MM.1S (cell line): ENCODE results near the gene ABCB9.

Experiments
- DNase-seq: peaks from one replicate; pipeline ENCODE4 v3.0.0-alpha.2; 2015
- H2AFZ ChIP-seq: fragments of 300-600 bp; sonication (generic); 2 replicates; pipeline ENCODE4 v1.6.0; 2016; ENCODE audit warnings: antibody characterized with exemption, low read length
- H3F3A ChIP-seq: fragments of 300-600 bp; sonication (generic); 2 replicates; pipeline ENCODE4 v1.6.1; 2016; ENCODE audit warnings: mild to moderate bottlenecking, antibody characterized with exemption, low read length, moderate library complexity, mixed read lengths; ENCODE audit not compliant: insufficient read depth
- H3K27ac ChIP-seq: fragments of 300-600 bp; sonication (generic); 2 replicates; pipeline ENCODE4 v1.5.1; 2016; ENCODE audit warnings: mild to moderate bottlenecking, low read length
- H3K27me3 ChIP-seq: fragments of 300-600 bp; sonication (generic); replicated peaks from 2 replicates; pipeline ENCODE4 v1.6.0; 2016; ENCODE audit warnings: low read length; ENCODE audit not compliant: insufficient read depth
- H3K36me3 ChIP-seq: fragments of 300-600 bp; sonication (generic); replicated peaks from 2 replicates; pipeline ENCODE4 v1.6.1; 2016; ENCODE audit warnings: mild to moderate bottlenecking, low read length, mixed read lengths; ENCODE audit not compliant: insufficient read depth
- H3K4me1 ChIP-seq: fragments of 300-600 bp; sonication (generic); 2 replicates; pipeline ENCODE4 v1.6.1; 2016; ENCODE audit warnings: low read length, mixed read lengths
- H3K4me2 ChIP-seq: fragments of 300-600 bp; sonication (generic); 2 replicates; pipeline ENCODE4 v1.6.0; 2016; ENCODE audit warnings: low read depth, low read length
- H3K4me3 ChIP-seq: fragments of 300-600 bp; sonication (generic); 2 replicates; pipeline ENCODE4 v1.5.1; 2016; ENCODE audit warnings: low read length, mixed read lengths
- H3K79me2 ChIP-seq: fragments of 300-600 bp; sonication (generic); 2 replicates; pipeline ENCODE4 v1.6.1; 2016; ENCODE audit warnings: mixed run types, low read length, mixed read lengths
- H3K9ac ChIP-seq: fragments of 300-600 bp; sonication (generic); 2 replicates; pipeline ENCODE4 v1.6.1; 2016; ENCODE audit warnings: low read length, mixed read lengths
- H3K9me2 ChIP-seq: fragments of 300-600 bp; sonication (generic); replicated peaks from 2 replicates; pipeline ENCODE4 v1.6.1; 2016; ENCODE audit warnings: mild to moderate bottlenecking, low read length, mixed read lengths; ENCODE audit not compliant: insufficient read depth
- H3K9me3 ChIP-seq: fragments of 300-600 bp; sonication (generic); replicated peaks from 2 replicates; pipeline ENCODE4 v1.6.1; 2016; ENCODE audit warnings: mild to moderate bottlenecking, low read length, mixed read lengths; ENCODE audit not compliant: insufficient read depth
- H4K20me1 ChIP-seq: fragments of 300-600 bp; sonication (generic); 2 replicates; pipeline ENCODE4 v1.6.1; 2016; ENCODE audit warnings: mild to moderate bottlenecking, low read length, moderate library complexity, mixed read lengths; ENCODE audit not compliant: insufficient read depth
- CTCF ChIP-seq: fragments of 300-600 bp; sonication (generic); IDR thresholded peaks from 2 replicates; pipeline ENCODE4 v1.5.1; 2016; ENCODE audit warnings: antibody characterized with exemption, low read length, mixed read lengths
- EZH2 ChIP-seq: fragments of 300-600 bp; sonication (generic); optimal IDR thresholded peaks from 2 replicates; pipeline ENCODE3; 2017; ENCODE audit warnings: low read depth, mild to moderate bottlenecking, antibody characterized with exemption, low read length, mixed read lengths
- EZH2phosphoT487 ChIP-seq: fragments of 300-600 bp; sonication (generic); IDR thresholded peaks from 2 replicates; pipeline ENCODE4 v1.6.1; 2018; ENCODE audit warnings: antibody characterized with exemption, low read length

ABCB9 gene

GRCh38 chr12:122903693-122904034 is 62.6 kb downstream of the ABCB9 start:
- H3K9me2 ChIP-seq = no peaks in the 10 kb centered on the region
- H3F3A ChIP-seq = peaks cover 21% of the 10 kb centered on the region
- H3K27me3 ChIP-seq = no peaks in the 10 kb centered on the region
- H3K36me3 ChIP-seq = no peaks in the 10 kb centered on the region
- no peak overlapping the region for H3K4me2 ChIP-seq
- DNase-seq = no peak
- H3K9me3 ChIP-seq = no peaks in the 10 kb centered on the region
- H3K9ac ChIP-seq = no peak overlapping the region
- H4K20me1 ChIP-seq = no peaks in the 10 kb centered on the region
- H3K4me3 ChIP-seq = no peak overlapping the region
- no peak overlapping the region for H2AFZ ChIP-seq
- no peak for TF ChIP-seq EZH2phosphoT487
- no peaks in the 10 kb centered on the region for H3K79me2 ChIP-seq
- H3K4me1 ChIP-seq = peaks cover 24% of the 10 kb centered on the region
- H3K27ac ChIP-seq = no peak overlapping the region

- Histone ChIP-seq H3K9me2 (no peaks in the 10 kb centered on the region), H3K9me3 (no peaks in the 10 kb centered on the region), H2AFZ (no peak overlapping the region), H4K20me1 (no peaks in the 10 kb centered on the region), H3K79me2 (no peaks in the 10 kb centered on the region), H3K4me1 (peaks cover 27% of the 10 kb centered on the region), H3K27me3 (no peaks in the 10 kb centered on the region), H3K27ac (no peak overlapping the region), H3F3A (peaks cover 26% of the 10 kb centered on the region), H3K9ac (no peak overlapping the region), H3K36me3 (no peaks in the 10 kb centered on the region), H3K4me2 (peak overlapping the region; percentile 21; the same call in 1 of the 2 replicates), H3K4me3 (no peak overlapping the region)
- no peak for TF ChIP-seq EZH2
- DNase-seq = no peak
Observed at GRCh38 chr12:122902854-122903692, 63.2 kb downstream of the ABCB9 start.

- Histone ChIP-seq H3K9me3 (no peaks in the 10 kb centered on the region), H3K27me3 (no peaks in the 10 kb centered on the region), H3K27ac (peak overlapping the region; percentile 99; the same call in 1 of the 2 replicates), H3K4me3 (no peak overlapping the region), H3K4me1 (peaks cover 33% of the 10 kb centered on the region), H3K9ac (no peak overlapping the region), H4K20me1 (no peaks in the 10 kb centered on the region), H3K9me2 (no peaks in the 10 kb centered on the region), H3K79me2 (peaks cover 24% of the 10 kb centered on the region), H3K36me3 (no peaks in the 10 kb centered on the region), H3K4me2 (peak overlapping the region; percentile 15; the same call in 1 of the 2 replicates), H2AFZ (no peak overlapping the region), H3F3A (peaks cover 37% of the 10 kb centered on the region)
- no peak for DNase-seq
- TF ChIP-seq CTCF (no peak), EZH2phosphoT487 (no peak)
Observed at GRCh38 chr12:122899887-122900286, 66.4 kb downstream of the ABCB9 start.

- Histone ChIP-seq H3K4me3 (no peak overlapping the region), H3K9ac (no peak overlapping the region), H4K20me1 (no peaks in the 10 kb centered on the region), H3K27me3 (no peaks in the 10 kb centered on the region), H3F3A (peaks cover 60% of the 10 kb centered on the region), H2AFZ (no peak overlapping the region), H3K27ac (peak overlapping the region; percentile 98; the same call in 1 of the 2 replicates), H3K9me3 (no peaks in the 10 kb centered on the region), H3K79me2 (peaks cover 56% of the 10 kb centered on the region), H3K4me2 (peak overlapping the region; percentile 92; the same call in 1 of the 2 replicates), H3K9me2 (no peaks in the 10 kb centered on the region), H3K4me1 (peaks cover 24% of the 10 kb centered on the region), H3K36me3 (no peaks in the 10 kb centered on the region)
- no peak for DNase-seq
- no peak for TF ChIP-seq EZH2phosphoT487
- TF ChIP-seq EZH2 = no peak
- no peak for TF ChIP-seq CTCF
Observed at GRCh38 chr12:122896662-122897061, 69.6 kb downstream of the ABCB9 start.
